IMR-90 (cell line): ENCODE data around the gene KRTAP4-12.

Source experiments
- BHLHE40 ChIP-seq: fragments of 150-350 bp; IDR thresholded peaks from 2 replicates; pipeline ENCODE4 v1.6.1; 2016; ENCODE audit warnings: mild to moderate bottlenecking, low read depth, low read length
- CEBPB ChIP-seq: IDR thresholded peaks from 2 replicates; pipeline ENCODE4 v1.6.1; 2012; ENCODE audit warnings: low read depth, low read length, improper control_type of control experiment
- CTCF ChIP-seq: conservative IDR thresholded peaks from 2 replicates; pipeline ENCODE4 v1.5.1; 2012; ENCODE audit warnings: mild to moderate bottlenecking, low read depth, low read length, improper control_type of control experiment
- FOS ChIP-seq: fragments of 150-350 bp; IDR thresholded peaks from 2 replicates; pipeline ENCODE4 v1.6.1; 2016; ENCODE audit warnings: low read depth, low read length
- MAZ ChIP-seq: IDR thresholded peaks from 2 replicates; pipeline ENCODE4 v1.6.1; 2012; ENCODE audit warnings: low read depth, mild to moderate bottlenecking, low read length, improper control_type of control experiment, moderate library complexity, borderline replicate concordance
- POLR2A ChIP-seq: IDR thresholded peaks from 2 replicates; pipeline ENCODE4 v1.6.1; 2012; ENCODE audit warnings: mild to moderate bottlenecking, low read depth, low read length
- RAD21 ChIP-seq: IDR thresholded peaks from 2 replicates; pipeline ENCODE4 v1.6.1; 2012; ENCODE audit warnings: low read length, improper control_type of control experiment
- SMC3 ChIP-seq: fragments of 150-350 bp; IDR thresholded peaks from 2 replicates; pipeline ENCODE4 v1.6.1; 2016; ENCODE audit warnings: low read depth, mild to moderate bottlenecking, antibody characterized with exemption, low read length, moderate library complexity

GRCh38 chr17:41150026-41150425 is 26.0 kb upstream of the KRTAP4-12 start:
- no peak for TF ChIP-seq BHLHE40
- TF ChIP-seq CTCF: no peak
- TF ChIP-seq RAD21: no peak
- no peak for TF ChIP-seq POLR2A
- no peak for TF ChIP-seq CEBPB
- TF ChIP-seq FOS: no peak
- no peak for TF ChIP-seq MAZ
- TF ChIP-seq SMC3: no peak
